ENCODE measurements around the gene SPATA6. TPM values are rescaled to one million over a fixed set of nuclear protein-coding genes. Genes with fewer than 3 reads are reported as not detected.

Gene SPATA6
- total and polyA plus RNA-seq, 2 of the 4 experiments (the other 2 are of a cell fraction) = 1.1 to 2.0 TPM

GRCh38 chr1:48254254-48254653 lies 217.8 kb downstream of the SPATA6 start:
- no peak overlapping the region for H3K56ac ChIP-seq (ENCODE audit: extremely low read depth, insufficient read depth, low read length)
- ChIA-PET POLR2A (ENCODE audit: unreplicated experiment) (no interaction called here), CTCF (interaction anchor here (1.0 kb wide), 1 partner anchor 243 kb away, joined by 3 read pairs; no protein-coding TSS in a partner anchor)
- no peak overlapping the region for H2BK20ac ChIP-seq (ENCODE audit: low read depth, low read length)
- H3K14ac ChIP-seq (replicated peaks; ENCODE audit: low read depth, low read length) = no peak overlapping the region
- BruUV-seq (replicated peaks) = no TSS peak
- no peak for DNase-seq
- no peak overlapping the region for H3K4me2 ChIP-seq (ENCODE audit: low read depth, low read length)
- no peak overlapping the region for H2AK9ac ChIP-seq (replicated peaks; ENCODE audit: low read depth, low read length, poor library complexity)
- H3K23ac ChIP-seq (ENCODE audit: low read depth, low read length) = no peak overlapping the region
- H3K4me3 ChIP-seq (ENCODE audit: insufficient read depth, low read depth, low read length) = no peak overlapping the region
- H3K18ac ChIP-seq (ENCODE audit: low read depth, low read length) = no peak overlapping the region
- no peak overlapping the region for H2AFZ ChIP-seq (replicated peaks; ENCODE audit: low read length, poor library complexity)
- no peak for ATAC-seq (ENCODE audit: low read depth)
- H2BK5ac ChIP-seq (ENCODE audit: low read depth, low read length, poor library complexity, severe bottlenecking) = no peak overlapping the region
- H2BK120ac ChIP-seq (ENCODE audit: low read depth, low read length) = no peak overlapping the region
- H3K4ac ChIP-seq (ENCODE audit: low read depth, low read length) = no peak overlapping the region
- no peak overlapping the region for H4K8ac ChIP-seq (ENCODE audit: low read depth in 2 of 2, low read length in 2 of 2)
- H2BK15ac ChIP-seq (ENCODE audit: low read depth, low read length) = no peak overlapping the region
- dilution Hi-C loops (cut with HindIII; ENCODE audit: low sequenced_read_pairs, unreplicated experiment) = no loop called here
- H3K27ac ChIP-seq (ENCODE audit: insufficient read depth, low read length) = no peak overlapping the region
- no peak overlapping the region for H3K9ac ChIP-seq (ENCODE audit: low read depth, low read length)
- WGBS, 2 experiments (ENCODE audit: extremely low coverage in 2 of 2, insufficient read length in 1 of 2) = no CpG with 5 or more reads among the region's 1 CpG
- H3K9me1 ChIP-seq (ENCODE audit: insufficient read depth, low read length) = no peaks in the 10 kb centered on the region
- H3K79me1 ChIP-seq (ENCODE audit: low read depth in 1 of 2, low read length in 2 of 2) = no peaks in the 10 kb centered on the region
- in situ Hi-C loops (cut with MboI; ENCODE audit: low sequenced_read_pairs) = no loop called here
- intact Hi-C loops (cut with micrococcal nuclease) = no loop called here
- H3K27me3 ChIP-seq (ENCODE audit: control insufficient read depth, insufficient read depth, low read length) = no peaks in the 10 kb centered on the region
- no peak overlapping the region for H4K91ac ChIP-seq (ENCODE audit: insufficient read depth, low read depth, low read length)
- no peaks in the 10 kb centered on the region for H3K4me1 ChIP-seq (ENCODE audit: control insufficient read depth, insufficient read depth, low read length)
- H4K20me1 ChIP-seq (ENCODE audit: insufficient read depth, low read length) = no peaks in the 10 kb centered on the region
- 0 out of 2 replicates have a peak, but pooled peaks cover 1% of the 10 kb centered on the region for H3K9me3 ChIP-seq (ENCODE audit: control insufficient read depth, insufficient read depth, low read length)
- no peaks in the 10 kb centered on the region for H3K36me3 ChIP-seq (ENCODE audit: control insufficient read depth, insufficient read depth, low read length)
- TF ChIP-seq MAZ (IDR thresholded peaks at IDR 0.05; ENCODE audit: borderline replicate concordance, low read depth, low read length) (no peak), CHD1 (IDR thresholded peaks at IDR 0.05; ENCODE audit: low read depth, low read length) (no peak), CEBPB (IDR thresholded peaks at IDR 0.05; ENCODE audit: low read depth, low read length) (no peak), RAD21 (IDR thresholded peaks at IDR 0.05; ENCODE audit: low read length) (no peak), USF2 (IDR thresholded peaks at IDR 0.05; ENCODE audit: low read depth, low read length) (no peak), RCOR1 (IDR thresholded peaks at IDR 0.05; ENCODE audit: insufficient replicate concordance, low read length) (no peak), NFE2L2 (IDR thresholded peaks at IDR 0.05; ENCODE audit: low read depth, low read length) (no peak), MAFK (IDR thresholded peaks at IDR 0.05; ENCODE audit: low read depth, low read length) (no peak), POLR2A (IDR thresholded peaks at IDR 0.05; ENCODE audit: low read depth, low read length) (no peak), FOS (IDR thresholded peaks at IDR 0.05; ENCODE audit: low read depth, low read length) (no peak), MXI1 (IDR thresholded peaks at IDR 0.05; ENCODE audit: borderline replicate concordance, low read depth, low read length) (no peak), BHLHE40 (IDR thresholded peaks at IDR 0.05; ENCODE audit: low read depth, low read length) (no peak), RFX5 (IDR thresholded peaks at IDR 0.05; ENCODE audit: low read depth, low read length) (no peak), SMC3 (IDR thresholded peaks at IDR 0.05; ENCODE audit: low read depth, low read length) (no peak)
- TF ChIP-seq, protein P1, sequence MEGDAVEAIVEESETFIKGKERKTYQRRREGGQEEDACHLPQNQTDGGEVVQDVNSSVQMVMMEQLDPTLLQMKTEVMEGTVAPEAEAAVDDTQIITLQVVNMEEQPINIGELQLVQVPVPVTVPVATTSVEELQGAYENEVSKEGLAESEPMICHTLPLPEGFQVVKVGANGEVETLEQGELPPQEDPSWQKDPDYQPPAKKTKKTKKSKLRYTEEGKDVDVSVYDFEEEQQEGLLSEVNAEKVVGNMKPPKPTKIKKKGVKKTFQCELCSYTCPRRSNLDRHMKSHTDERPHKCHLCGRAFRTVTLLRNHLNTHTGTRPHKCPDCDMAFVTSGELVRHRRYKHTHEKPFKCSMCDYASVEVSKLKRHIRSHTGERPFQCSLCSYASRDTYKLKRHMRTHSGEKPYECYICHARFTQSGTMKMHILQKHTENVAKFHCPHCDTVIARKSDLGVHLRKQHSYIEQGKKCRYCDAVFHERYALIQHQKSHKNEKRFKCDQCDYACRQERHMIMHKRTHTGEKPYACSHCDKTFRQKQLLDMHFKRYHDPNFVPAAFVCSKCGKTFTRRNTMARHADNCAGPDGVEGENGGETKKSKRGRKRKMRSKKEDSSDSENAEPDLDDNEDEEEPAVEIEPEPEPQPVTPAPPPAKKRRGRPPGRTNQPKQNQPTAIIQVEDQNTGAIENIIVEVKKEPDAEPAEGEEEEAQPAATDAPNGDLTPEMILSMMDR (conservative IDR thresholded peaks at IDR 0.05; ENCODE audit: low read depth, low read length) = no peak
- TF ChIP-seq, protein P2, sequence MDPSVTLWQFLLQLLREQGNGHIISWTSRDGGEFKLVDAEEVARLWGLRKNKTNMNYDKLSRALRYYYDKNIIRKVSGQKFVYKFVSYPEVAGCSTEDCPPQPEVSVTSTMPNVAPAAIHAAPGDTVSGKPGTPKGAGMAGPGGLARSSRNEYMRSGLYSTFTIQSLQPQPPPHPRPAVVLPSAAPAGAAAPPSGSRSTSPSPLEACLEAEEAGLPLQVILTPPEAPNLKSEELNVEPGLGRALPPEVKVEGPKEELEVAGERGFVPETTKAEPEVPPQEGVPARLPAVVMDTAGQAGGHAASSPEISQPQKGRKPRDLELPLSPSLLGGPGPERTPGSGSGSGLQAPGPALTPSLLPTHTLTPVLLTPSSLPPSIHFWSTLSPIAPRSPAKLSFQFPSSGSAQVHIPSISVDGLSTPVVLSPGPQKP (IDR thresholded peaks at IDR 0.05; ENCODE audit: borderline replicate concordance, low read depth, low read length) = no peak
- no peak overlapping the region for H4K5ac ChIP-seq (ENCODE audit: low read depth, low read length)
- H2AK5ac ChIP-seq (ENCODE audit: low read depth, low read length) = no peak overlapping the region
